H1 (cell line): ENCODE data around the gene DUOXA1. TPM values are rescaled to one million over a fixed set of nuclear protein-coding genes. Genes with fewer than 3 reads are reported as not detected.

Source experiments
- CTCF ChIA-PET: fragments of 300-600 bp; sonication (Branson Sonifier 250); formaldehyde crosslinking; loops from one replicate; lab custom pipeline; 2021; ENCODE audit not compliant: partially characterized antibody; lab: Charles Lee
- POLR2A ChIA-PET: fragments of 300-600 bp; sonication (Branson Sonifier 250); formaldehyde crosslinking; loops from one replicate; lab custom pipeline; 2021; ENCODE audit warnings: inconsistent platforms; ENCODE audit not compliant: partially characterized antibody; lab: Charles Lee
- DNase-seq, 2 experiments: peaks; one replicate each; pipeline versions ENCODE4 v3.0.0 to v3.0.0-alpha.2; 2010 to 2022; ENCODE audit warnings: low spot score in 2 of 2, low read depth in 1 of 2, mixed read lengths in 1 of 2
- FAIRE-seq: peaks from 2 replicates; lab custom pipeline; 2011; peaks lifted over from hg19 to GRCh38; lab: Jason Lieb, UNC
- H2AFZ ChIP-seq: 2 replicates; pipeline ENCODE4 v1.8.1; 2012; ENCODE audit warnings: low read length, inconsistent platforms
- H2AK5ac ChIP-seq: 2 replicates; pipeline ENCODE4 v1.6.1; 2013; ENCODE audit warnings: low read depth, low read length
- H2BK120ac ChIP-seq: replicated peaks from 2 replicates; pipeline ENCODE3; 2013; ENCODE audit warnings: low read depth, low read length, inconsistent platforms
- H2BK12ac ChIP-seq: 2 replicates; pipeline ENCODE4 v1.6.1; 2013; ENCODE audit warnings: low read depth, low read length
- H2BK15ac ChIP-seq: 2 replicates; pipeline ENCODE4 v1.6.1; 2013; ENCODE audit warnings: low read length
- H2BK20ac ChIP-seq: 2 replicates; pipeline ENCODE4 v1.6.1; 2013; ENCODE audit warnings: low read length
- H2BK5ac ChIP-seq: 2 replicates; pipeline ENCODE4 v1.6.1; 2013; ENCODE audit warnings: low read depth, low read length
- H3K14ac ChIP-seq: 2 replicates; pipeline ENCODE4 v1.6.1; 2013; ENCODE audit warnings: inconsistent platforms; ENCODE audit not compliant: insufficient read length
- H3K18ac ChIP-seq: 2 replicates; pipeline ENCODE4 v1.6.1; 2013; ENCODE audit warnings: low read length; ENCODE audit errors: extremely low read depth
- H3K23ac ChIP-seq: 2 replicates; pipeline ENCODE4 v1.6.1; 2013; ENCODE audit warnings: inconsistent platforms; ENCODE audit not compliant: insufficient read length
- H3K23me2 ChIP-seq: 2 replicates; pipeline ENCODE4 v1.6.1; 2013; ENCODE audit warnings: low read depth, low read length
- H3K27ac ChIP-seq: 2 replicates; pipeline ENCODE4 v1.6.1; 2011; ENCODE audit warnings: low read depth, low read length, inconsistent platforms
- H3K27me3 ChIP-seq, 4 experiments: replicated peaks in 1 of 4; 1 replicate in 1 of 4; 2 replicates in 3 of 4; pipeline versions ENCODE4 v1.6.1 to v1.8.1; 2011 to 2013; ENCODE audit warnings: low read length in 3 of 4, mild to moderate bottlenecking in 3 of 4, inconsistent platforms in 2 of 4, mixed read lengths in 2 of 4, moderate library complexity in 1 of 4; ENCODE audit not compliant: control insufficient read depth in 3 of 4, insufficient read depth in 3 of 4; ENCODE audit errors: extremely low read depth in 1 of 4
- H3K36me3 ChIP-seq, 4 experiments: 2 replicates each; pipeline versions ENCODE4 v1.6.1 to v1.8.1; 2011 to 2013; ENCODE audit warnings: mild to moderate bottlenecking in 4 of 4, low read length in 3 of 4, moderate library complexity in 2 of 4, control low read depth in 1 of 4, inconsistent platforms in 1 of 4; ENCODE audit not compliant: insufficient read depth in 4 of 4, control insufficient read depth in 2 of 4
- H3K4ac ChIP-seq: replicated peaks from 2 replicates; pipeline ENCODE3; 2013; ENCODE audit warnings: low read length, low read depth, mixed read lengths, inconsistent platforms; ENCODE audit not compliant: insufficient read length
- H3K4me1 ChIP-seq, 4 experiments: replicated peaks in 1 of 4; 1 replicate in 1 of 4; 2 replicates in 3 of 4; pipeline versions ENCODE4 v1.6.1 to v1.8.1; 2011 to 2013; ENCODE audit warnings: low read length in 3 of 4, inconsistent platforms in 2 of 4, mixed read lengths in 1 of 4; ENCODE audit not compliant: insufficient read depth in 4 of 4, control insufficient read depth in 3 of 4
- H3K4me2 ChIP-seq, 2 experiments: 2 replicates each; pipeline versions ENCODE4 v1.6.1 to v1.8.1; 2011 to 2013; ENCODE audit warnings: low read depth in 2 of 2, low read length in 2 of 2, control low read depth in 1 of 2, inconsistent platforms in 1 of 2, mild to moderate bottlenecking in 1 of 2; ENCODE audit not compliant: insufficient read depth in 1 of 2
- H3K4me3 ChIP-seq, 4 experiments: fragments of 200-600, 300-600 bp in 1 of 4; sonication (generic), shearing (Covaris generic), sonication (Bioruptor Twin) in 1 of 4; 2 replicates each; pipeline versions ENCODE4 v1.5.1 to v1.8.1; 2011 to 2016; ENCODE audit warnings: low read length in 4 of 4, low read depth in 3 of 4, control low read depth in 2 of 4, inconsistent platforms in 2 of 4, mild to moderate bottlenecking in 2 of 4, mixed read lengths in 1 of 4, moderate library complexity in 1 of 4; ENCODE audit not compliant: insufficient read depth in 2 of 4; ENCODE audit errors: extremely low read depth in 1 of 4
- H3K56ac ChIP-seq: replicated peaks from 2 replicates; pipeline ENCODE3; 2013; ENCODE audit warnings: low read depth, mild to moderate bottlenecking, mixed read lengths, low read length, inconsistent platforms; ENCODE audit not compliant: insufficient read length
- H3K79me1 ChIP-seq: 2 replicates; pipeline ENCODE4 v1.6.1; 2013; ENCODE audit warnings: low read depth, low read length, control low read depth
- H3K79me2 ChIP-seq, 2 experiments: 2 replicates each; pipeline versions ENCODE4 v1.6.1 to v1.8.1; 2012 to 2013; ENCODE audit warnings: low read length in 2 of 2, mild to moderate bottlenecking in 2 of 2, inconsistent platforms in 1 of 2; ENCODE audit not compliant: insufficient read depth in 2 of 2, control insufficient read depth in 1 of 2
- H3K9ac ChIP-seq, 4 experiments: replicated peaks in 1 of 4; 1 replicate in 1 of 4; 2 replicates in 3 of 4; pipeline versions ENCODE4 v1.6.1 to v1.8.1; 2011 to 2013; ENCODE audit warnings: low read depth in 3 of 4, low read length in 3 of 4, control low read depth in 2 of 4, mild to moderate bottlenecking in 2 of 4, moderate library complexity in 2 of 4, inconsistent platforms in 1 of 4; ENCODE audit errors: extremely low read depth in 1 of 4
- H3K9me3 ChIP-seq, 2 experiments: 2 replicates each; pipeline versions ENCODE4 v1.6.1 to v1.8.1; 2012 to 2013; ENCODE audit warnings: mild to moderate bottlenecking in 2 of 2, moderate library complexity in 2 of 2, control low read depth in 1 of 2, inconsistent platforms in 1 of 2, low read depth in 1 of 2, low read length in 1 of 2, mixed read lengths in 1 of 2; ENCODE audit not compliant: insufficient read depth in 2 of 2
- H4K20me1 ChIP-seq, 2 experiments: replicated peaks in 1 of 2; 2 replicates each; pipeline versions ENCODE3 to v1.8.1; 2011 to 2013; ENCODE audit warnings: inconsistent platforms in 2 of 2, low read length in 2 of 2, mild to moderate bottlenecking in 1 of 2; ENCODE audit not compliant: insufficient read depth in 2 of 2, control insufficient read depth in 1 of 2
- H4K5ac ChIP-seq: 2 replicates; pipeline ENCODE4 v1.6.1; 2013; ENCODE audit warnings: low read length, low read depth, mixed read lengths, inconsistent platforms; ENCODE audit not compliant: insufficient read length
- H4K8ac ChIP-seq: 2 replicates; pipeline ENCODE4 v1.8.0; 2013; ENCODE audit warnings: mild to moderate bottlenecking, moderate library complexity, low read length, inconsistent platforms; ENCODE audit not compliant: insufficient read depth; ENCODE audit errors: extremely low read depth
- H4K91ac ChIP-seq: replicated peaks from 2 replicates; pipeline ENCODE3; 2013; ENCODE audit warnings: low read length, mixed read lengths, inconsistent platforms; ENCODE audit not compliant: insufficient read length
- CBX8 ChIP-seq: fragments of 300-800, 300-1000 bp; sonication (generic); IDR thresholded peaks from 2 replicates; pipeline ENCODE4 v1.7.1; 2016; ENCODE audit warnings: low read depth, low read length, borderline replicate concordance
- FOSL1 ChIP-seq: IDR thresholded peaks from 2 replicates; pipeline ENCODE4 v1.6.1; 2011; ENCODE audit warnings: mild to moderate bottlenecking, low read depth, low read length, moderate library complexity; ENCODE audit not compliant: insufficient read depth
- GABPA ChIP-seq: IDR thresholded peaks from 2 replicates; pipeline ENCODE4 v1.6.1; 2011; ENCODE audit warnings: mild to moderate bottlenecking, low read length, moderate library complexity, borderline replicate concordance; ENCODE audit not compliant: insufficient read depth
- KDM5A ChIP-seq: fragments of 200-600 bp; IDR thresholded peaks from 2 replicates; pipeline ENCODE4 v1.7.1; 2012; ENCODE audit warnings: mild to moderate bottlenecking, low read length, inconsistent platforms, mixed read lengths
- PHF8 ChIP-seq: fragments of 200-600 bp; sonication (generic); conservative IDR thresholded peaks from 2 replicates; pipeline ENCODE4 v1.7.1; 2012; ENCODE audit warnings: low read depth, mild to moderate bottlenecking, inconsistent platforms, low read length, moderate library complexity
- SIN3A ChIP-seq, 2 experiments: IDR thresholded peaks in 1 of 2; conservative IDR thresholded peaks in 1 of 2; 2 replicates each; pipeline ENCODE4 v1.6.1; 2011 to 2012; ENCODE audit warnings: low read length in 2 of 2, improper control_type of control experiment in 1 of 2, low read depth in 1 of 2, mild to moderate bottlenecking in 1 of 2
- WGBS, 2 experiments: shearing (Covaris generic) in 1 of 2; methylation state at CpG; one replicate each; pipeline versions ENCODE4 v1.1.6 to v1.1.7; 2013 to 2015; ENCODE audit warnings: low lambda C conversion rate in 2 of 2, mixed read lengths in 2 of 2, inconsistent platforms in 1 of 2, low coverage in 1 of 2, missing lambda C conversion rate in 1 of 2; ENCODE audit not compliant: insufficient replicate concordance in 2 of 2, insufficient coverage in 1 of 2, insufficient read length in 1 of 2; ENCODE audit errors: extremely low coverage in 1 of 2, missing lambda C conversion rate in 1 of 2; 5-methylcytosine and 5-hydroxymethylcytosine counted together
- polyA plus RNA-seq, 7 experiments: library from polyadenylated mRNA; depleted of rRNA in 3 of 7; stranded (reverse) in 5 of 7; unstranded in 2 of 7; fragments of >200 nt in 5 of 7; fragments of 200-250 nt in 2 of 7; gene quantifications; 1 replicate in 5 of 7; 2 replicates in 1 of 7; 4 replicates in 1 of 7; pipeline versions ENCODE4 v1.2.1 to v1.2.3, GENCODE V29; 2011 to 2013; ENCODE audit warnings: missing spikeins in 2 of 7, mixed read lengths in 2 of 7
- total RNA-seq: library from RNA; stranded (reverse); fragmentation: NEBNext Ultra II Directional; extraction: Animal tissue kit (Norgen Biotek cat#: 25700); gene quantifications from 2 replicates; pipeline ENCODE4 v1.2.1, GENCODE V29; 2021

The DUOXA1 gene
- total and polyA plus RNA-seq, 2 of the 8 experiments (the other 6 are each of a cell fraction or from before 2014, with no cell fraction given), result 0.18 TPM; not detected in 1

- POLR2A ChIA-PET, result no interaction called here
- H3K36me3 ChIP-seq, result peaks cover 0 to 3% (median 0%) of the 10 kb centered on the region in 4 experiments; a peak in 1 of 8 replicates
- no peaks in the 10 kb centered on the region; a peak in 1 of 4 replicates for H3K9me3 ChIP-seq
- no peak overlapping the region for H3K4me3 ChIP-seq
- no peak overlapping the region for H3K4ac ChIP-seq
- H2BK120ac ChIP-seq, result no peak overlapping the region
- H2BK15ac ChIP-seq, result no peak overlapping the region
- TF ChIP-seq CBX8 (no peak), PHF8 (no peak), SIN3A (conservative IDR thresholded peaks at IDR 0.05 in 1 of 2, IDR thresholded peaks at IDR 0.05 in 1 of 2; ENCODE audit: low read depth in 1 of 2, low read length in 2 of 2) (no peak), FOSL1 (no peak), GABPA (no peak), KDM5A (no peak)
- H3K56ac ChIP-seq, result no peak overlapping the region
- H2BK20ac ChIP-seq, result no peak overlapping the region
- H4K20me1 ChIP-seq, result peaks cover 3 to 11% of the 10 kb centered on the region in 2 experiments
- H2AK5ac ChIP-seq, result peak overlapping the region; percentile 45; the same call in 1 of the 2 replicates
- H4K8ac ChIP-seq, result no peak overlapping the region
- H2AFZ ChIP-seq, result no peak overlapping the region
- no peak overlapping the region for H4K91ac ChIP-seq
- H3K18ac ChIP-seq, result no peak overlapping the region
- H3K27ac ChIP-seq, result no peak overlapping the region
- no peaks in the 10 kb centered on the region for H3K79me2 ChIP-seq
- H3K27me3 ChIP-seq, result peaks cover 35 to 50% (median 41%) of the 10 kb centered on the region in 4 experiments
- no peak overlapping the region for H3K9ac ChIP-seq
- 93% methylated on average over 10 of the region's 10 CpGs; no CpG with 5 or more reads in 1 of the 2 experiments for WGBS, 2 experiments
- no peak overlapping the region for H2BK12ac ChIP-seq
- no peak overlapping the region for H4K5ac ChIP-seq
- peaks cover 0 to 14% (median 9%) of the 10 kb centered on the region in 4 experiments; a peak in 5 of 7 replicates for H3K4me1 ChIP-seq
- H3K79me1 ChIP-seq, result no peaks in the 10 kb centered on the region
- peaks cover 4% of the 10 kb centered on the region; the same call in 1 of the 2 replicates for H3K23me2 ChIP-seq
- 0 out of 2 replicates have a peak overlapping the region, but pooled peaks have one; percentile 8 for H2BK5ac ChIP-seq
- DNase-seq, result no peak
- no peak overlapping the region for H3K23ac ChIP-seq
- H3K4me2 ChIP-seq, result no peak overlapping the region
- CTCF ChIA-PET, result interaction anchor here (3.3 kb wide), 1 partner anchor 10 kb away, joined by 22 read pairs; no protein-coding TSS in a partner anchor
- H3K14ac ChIP-seq, result no peak overlapping the region
- no peak for FAIRE-seq
Observed at GRCh38 chr15:45107941-45108630, 21.6 kb downstream of the DUOXA1 start.
